Right atrium auricular region (tissue), 2 donors: ENCODE data around the gene CBFA2T3. TPM values are rescaled to one million over a fixed set of nuclear protein-coding genes. Genes with fewer than 3 reads are reported as not detected.

Experiments
- DNase-seq: peaks from one replicate; pipeline ENCODE4 v3.0.0-alpha.2; 2019; ENCODE audit warnings: low spot score
- H3K27ac ChIP-seq, 2 donors: fragments of 200-600 bp; sonication (generic); 1 replicate in 1 of 2; 2 replicates in 1 of 2; pipeline ENCODE4 v1.5.1; 2016 to 2019
- H3K27me3 ChIP-seq, 2 donors: fragments of 200-600 bp; sonication (generic); one replicate each; pipeline versions ENCODE4 v1.5.1 to v1.6.0; 2017 to 2019
- H3K36me3 ChIP-seq: fragments of 200-600 bp; sonication (generic); one replicate; pipeline ENCODE4 v1.5.1; 2016
- H3K4me1 ChIP-seq, 2 donors: fragments of 200-600 bp; sonication (generic); one replicate each; pipeline versions ENCODE4 v1.5.1 to v1.6.0; 2017 to 2019
- H3K4me3 ChIP-seq, 2 donors: fragments of 200-600 bp; sonication (generic); 1 replicate in 1 of 2; 2 replicates in 1 of 2; pipeline ENCODE4 v1.5.1; 2017 to 2019; ENCODE audit warnings: mild to moderate bottlenecking in 1 of 2, moderate library complexity in 1 of 2
- H3K9me3 ChIP-seq, 2 donors: fragments of 200-600 bp; sonication (generic); one replicate each; pipeline ENCODE4 v1.5.1; 2019
- CTCF ChIP-seq, 2 donors: fragments of 200-600 bp; sonication (generic); IDR thresholded peaks; one replicate each; pipeline ENCODE4 v1.5.1; 2019; ENCODE audit warnings: antibody characterized with exemption in 2 of 2
- total RNA-seq, 2 donors: library from RNA; depleted of rRNA; stranded (reverse); fragments of >200 nt; gene quantifications; one replicate each; pipeline ENCODE4 v1.1.0, GENCODE V29; 2016

Gene CBFA2T3
- total RNA-seq, 2 donors from 2014 or later: 1.1 to 2.6 TPM

- Histone ChIP-seq H3K36me3 (peaks cover 29% of the 10 kb centered on the region), H3K4me1 (no peaks in the 10 kb centered on the region), H3K4me3 (no peak overlapping the region), H3K27me3 (no peaks in the 10 kb centered on the region), H3K27ac (no peak overlapping the region), H3K9me3 (no peaks in the 10 kb centered on the region)
- DNase-seq: no peak
- no peak for TF ChIP-seq CTCF (IDR thresholded peaks at IDR 0.05)
These were observed 151.9 kb downstream of the CBFA2T3 start for GRCh38 chr16:88825146-88825545.

Other genes with a start within 250 kb of the CBFA2T3 start
- gene PIEZO1, start 192.0 kb downstream of the CBFA2T3 start, total RNA-seq: 10 to 100 TPM; 37.7 to 73.2 TPM
- gene CDT1, start 173.4 kb downstream of the CBFA2T3 start, total RNA-seq: 1 to 10 TPM in 1 of 2 donors, under 1 TPM in 1; 0.39 to 1.3 TPM
- 10 to 100 TPM; 50.6 to 90.4 TPM for gene APRT, start 165.3 kb downstream of the CBFA2T3 start, total RNA-seq
- 10 to 100 TPM; 12.6 to 18.8 TPM for gene GALNS, start 120.3 kb downstream of the CBFA2T3 start, total RNA-seq
- 10 to 100 TPM; 30.7 to 33.0 TPM for gene TRAPPC2L, start 120.1 kb downstream of the CBFA2T3 start, total RNA-seq
- gene PABPN1L, start 110.5 kb downstream of the CBFA2T3 start, total RNA-seq: not detected
- gene ACSF3, start 116.6 kb upstream of the CBFA2T3 start, total RNA-seq: 10 to 100 TPM; 13.4 to 15.9 TPM
- gene CDH15, start 194.5 kb upstream of the CBFA2T3 start, total RNA-seq: not detected
- under 1 TPM in 1 of 2 donors, not detected in 1; 0.75 TPM for gene SLC22A31, start 223.3 kb upstream of the CBFA2T3 start, total RNA-seq
- gene ZNF778, start 240.5 kb upstream of the CBFA2T3 start, total RNA-seq: 1 to 10 TPM; 5.7 to 8.0 TPM